K562 (cell line): ENCODE measurements around the gene WDR86. TPM values are rescaled to one million over a fixed set of nuclear protein-coding genes. Genes with fewer than 3 reads are reported as not detected.

ENCODE experiments used
- ATF3 ChIP-seq, 2 experiments: fragments of 450-650 bp in 1 of 2; sonication (generic) in 1 of 2; formaldehyde crosslinking in 1 of 2; IDR thresholded peaks in 1 of 2; conservative IDR thresholded peaks in 1 of 2; 2 replicates each; pipeline versions ENCODE4 v1.6.1 to v1.8.1; 2016 to 2023; ENCODE audit warnings: mild to moderate bottlenecking in 2 of 2, moderate library complexity in 2 of 2, inconsistent platforms in 1 of 2, missing genetic modification reagents in 1 of 2
- CHCHD3 ChIP-seq: fragments of 250-450 bp; sonication (Bioruptor Pico); IDR thresholded peaks from 2 replicates; pipeline ENCODE4 v2.1.2; 2022; ENCODE audit warnings: mild to moderate bottlenecking
- DNMT1 ChIP-seq: fragments of 450-650 bp; IDR thresholded peaks from 2 replicates; pipeline ENCODE4 v1.6.1; 2016; ENCODE audit warnings: antibody characterized with exemption, mild to moderate bottlenecking
- FIP1L1 ChIP-seq: fragments of 200-400 bp; formaldehyde crosslinking; IDR thresholded peaks from 2 replicates; pipeline ENCODE4 v1.6.1; 2018; ENCODE audit warnings: mild to moderate bottlenecking, low read depth, low read length; ENCODE audit not compliant: poor library complexity, severe bottlenecking
- FOXM1 ChIP-seq, 2 experiments: fragments of 450-650 bp in 1 of 2; sonication (generic) in 1 of 2; formaldehyde crosslinking in 1 of 2; IDR thresholded peaks; 2 replicates each; pipeline versions ENCODE4 v1.6.1 to v1.9.0; 2017 to 2022; ENCODE audit warnings: low read depth in 2 of 2, mild to moderate bottlenecking in 2 of 2, missing genetic modification reagents in 1 of 2, moderate library complexity in 1 of 2
- HMGN3 ChIP-seq: IDR thresholded peaks from 2 replicates; pipeline ENCODE4 v1.6.1; 2011; ENCODE audit warnings: borderline replicate concordance, low read depth, mild to moderate bottlenecking, mixed read lengths, low read length; ENCODE audit not compliant: insufficient read length; ENCODE audit errors: extremely low read depth
- HNRNPL ChIP-seq: fragments of 200-400 bp; formaldehyde crosslinking; IDR thresholded peaks from 2 replicates; pipeline ENCODE4 v1.6.1; 2017; ENCODE audit warnings: low read depth, mild to moderate bottlenecking, low read length
- SETDB1 ChIP-seq: IDR thresholded peaks from one replicate; pipeline ENCODE4 v1.6.1; 2012; ENCODE audit warnings: low read length, control low read depth, inconsistent platforms
- THAP12 ChIP-seq: fragments of 250-450 bp; sonication (Bioruptor Pico); IDR thresholded peaks from 2 replicates; pipeline ENCODE4 v1.9.0; 2021; ENCODE audit warnings: mild to moderate bottlenecking, inconsistent platforms
- THAP7 ChIP-seq: fragments of 250-450 bp; sonication (Bioruptor Pico); IDR thresholded peaks from 2 replicates; pipeline ENCODE4 v1.5.0; 2021
- TSC22D4 ChIP-seq: fragments of 450-650 bp; IDR thresholded peaks from 2 replicates; pipeline ENCODE4 v1.6.1; 2016; ENCODE audit warnings: missing genetic modification characterization, missing biosample characterization, control low read depth
- USF1 ChIP-seq: sonication (generic); formaldehyde crosslinking; IDR thresholded peaks from 2 replicates; pipeline ENCODE4 v1.9.0; 2022; ENCODE audit warnings: mild to moderate bottlenecking, missing genetic modification reagents
- ZC3H11A ChIP-seq: IDR thresholded peaks from 2 replicates; pipeline ENCODE4 v1.6.1; 2012; ENCODE audit warnings: low read depth, low read length, improper control_type of control experiment
- ZFP1 ChIP-seq: fragments of 450-650 bp; formaldehyde crosslinking; IDR thresholded peaks from 2 replicates; pipeline ENCODE4 v1.4.0; 2020; ENCODE audit warnings: mild to moderate bottlenecking, mixed read lengths
- ZNF280B ChIP-seq: fragments of 250-450 bp; sonication (Bioruptor Pico); IDR thresholded peaks from 2 replicates; pipeline ENCODE4 v1.5.1; 2021; ENCODE audit warnings: mild to moderate bottlenecking
- ZNF449 ChIP-seq: fragments of 250-450 bp; sonication (Bioruptor Pico); IDR thresholded peaks from 2 replicates; pipeline ENCODE4 v1.8.0; 2022; ENCODE audit warnings: moderate library complexity, mild to moderate bottlenecking, inconsistent platforms
- ZNF830 ChIP-seq: fragments of 250-450 bp; sonication (Bioruptor Pico); IDR thresholded peaks from 2 replicates; pipeline ENCODE4 v1.5.0; 2021; ENCODE audit warnings: mild to moderate bottlenecking
- polyA plus RNA-seq, 8 experiments: library from polyadenylated mRNA; depleted of rRNA in 4 of 8; stranded (reverse) in 5 of 8; unstranded in 3 of 8; fragments of >200 nt; fragmentation: Nextera tagmentation in 2 of 8; fragmentation: Illumina TruSeq in 1 of 8; extraction: Ambion mirVana in 2 of 8; extraction: Trizol in 1 of 8; gene quantifications; 2 replicates each; pipeline versions ENCODE4 v1.2.1 to v1.2.3, GENCODE V29; 2011 to 2014; ENCODE audit warnings: inconsistent platforms in 1 of 8, missing spikeins in 1 of 8
- total RNA-seq, 7 experiments: library from RNA; depleted of rRNA in 6 of 7; stranded (reverse); fragments of >200 nt in 6 of 7; fragmentation: Illumina TruSeq in 2 of 7; extraction: Trizol in 2 of 7; gene quantifications; 2 replicates each; pipeline versions ENCODE4 v1.2.1 to v1.2.3, GENCODE V29; 2011 to 2021; ENCODE audit warnings: low replicate concordance in 1 of 7

Gene WDR86
- total and polyA plus RNA-seq, 9 of the 15 experiments (the other 6 are each of a cell fraction or from before 2014, with no cell fraction given), result 0.24 TPM; not detected in 8

- no peak for TF ChIP-seq THAP7 (CRISPR knock-in tag)
- TF ChIP-seq HMGN3, result no peak
- TF ChIP-seq ZC3H11A, result no peak
- TF ChIP-seq ZFP1 (CRISPR knock-in tag), result no peak
- TF ChIP-seq ZNF449 (CRISPR knock-in tag), result no peak
- no peak for TF ChIP-seq TSC22D4 (tag)
- no peak for TF ChIP-seq FIP1L1
- no peak for TF ChIP-seq FOXM1 (IDR thresholded peaks at IDR 0.05; ENCODE audit: low read depth)
- TF ChIP-seq FOXM1 (CRISPR knock-in tag; IDR thresholded peaks at IDR 0.05; ENCODE audit: low read depth), result no peak
- TF ChIP-seq ZNF830 (CRISPR knock-in tag), result no peak
- no peak for TF ChIP-seq ZNF280B (CRISPR knock-in tag)
- TF ChIP-seq CHCHD3 (CRISPR knock-in tag), result no peak
- TF ChIP-seq THAP12, result no peak
- peak; percentile 37; the same call in 1 of the 2 replicates for TF ChIP-seq ATF3 (IDR thresholded peaks at IDR 0.05)
- 0 out of 2 replicates have a peak, but pooled peaks have one; percentile 58 for TF ChIP-seq ATF3 (CRISPR knock-in tag; conservative IDR thresholded peaks at IDR 0.05)
- TF ChIP-seq DNMT1, result no peak
- TF ChIP-seq USF1, result no peak
- peak; percentile 48 for TF ChIP-seq HNRNPL
- no peak for TF ChIP-seq SETDB1
Measured at GRCh38 chr7:151448261-151449252, 38.7 kb upstream of the WDR86 start (continued).
